Left ventricle myocardium inferior (tissue), 1 donor: ENCODE results near the gene KCND2. TPM values are rescaled to one million over a fixed set of nuclear protein-coding genes. Genes with fewer than 3 reads are reported as not detected.

Experiments
- DNase-seq: peaks from one replicate; pipeline ENCODE4 v3.0.0-alpha.2; 2020
- H3K27ac ChIP-seq: fragments of 200-600 bp; replicated peaks from 2 replicates; pipeline ENCODE4 v1.8.0; 2021
- H3K27me3 ChIP-seq: fragments of 200-600 bp; 2 replicates; pipeline ENCODE4 v1.8.0; 2021; ENCODE audit warnings: low read depth
- H3K36me3 ChIP-seq: fragments of 200-600 bp; 2 replicates; pipeline ENCODE4 v1.8.0; 2021
- H3K4me1 ChIP-seq: fragments of 200-600 bp; 2 replicates; pipeline ENCODE4 v1.8.0; 2021
- H3K4me3 ChIP-seq: fragments of 200-600 bp; 2 replicates; pipeline ENCODE4 v1.8.0; 2021; ENCODE audit warnings: mild to moderate bottlenecking, moderate library complexity
- H3K9me3 ChIP-seq: fragments of 200-600 bp; replicated peaks from 2 replicates; pipeline ENCODE4 v1.8.0; 2021
- CTCF ChIP-seq: fragments of 200-600 bp; IDR thresholded peaks from 2 replicates; pipeline ENCODE4 v1.8.0; 2021; ENCODE audit warnings: antibody characterized with exemption, mild to moderate bottlenecking, borderline replicate concordance
- intact Hi-C: fragments of 100-400 bp; cut with micrococcal nuclease; formaldehyde crosslinking; loops from one replicate; pipeline ENCODE4 v1.11.0; 2022
- total RNA-seq: library from RNA; stranded (reverse); fragmentation: NEBNext Ultra II Directional; extraction: Animal tissue kit (Norgen Biotek cat#: 25700); gene quantifications from one replicate; pipeline ENCODE4 v1.2.1, GENCODE V29; 2021
- donor health status: DM: no; HTN: yes; CAD: no; lungs with severe emphysema.

KCND2 gene
- total RNA-seq, 1 donor from 2014 or later = not detected

GRCh38 chr7:120588862-120589261 lies 315.9 kb downstream of the KCND2 start:
- intact Hi-C loops = no loop called here
- Histone ChIP-seq H3K4me3 (no peak overlapping the region), H3K27me3 (no peaks in the 10 kb centered on the region), H3K4me1 (no peaks in the 10 kb centered on the region), H3K27ac (no peak overlapping the region), H3K36me3 (no peaks in the 10 kb centered on the region), H3K9me3 (no peaks in the 10 kb centered on the region)
- DNase-seq = no peak
- TF ChIP-seq CTCF = no peak

DNA sequence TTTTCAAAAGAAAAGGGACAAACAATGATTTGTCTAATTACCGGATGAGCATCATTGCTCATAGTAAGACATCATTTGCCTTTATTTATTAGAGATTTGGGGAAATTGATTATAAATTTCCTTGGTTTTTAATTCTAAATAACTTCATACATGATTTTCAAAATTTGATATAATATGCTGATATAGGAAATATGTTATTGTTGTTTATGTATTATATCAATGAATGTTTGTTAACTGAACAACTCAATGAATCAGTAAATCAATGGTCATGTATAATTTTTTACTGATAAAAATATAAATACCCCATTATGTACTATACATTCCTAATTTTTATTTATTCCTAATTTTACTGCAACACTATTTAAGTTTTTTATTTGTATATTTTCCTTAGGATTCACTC lies 327.6 kb downstream of the KCND2 start:
- H3K36me3 ChIP-seq = no peaks in the 10 kb centered on the region
- H3K27me3 ChIP-seq = no peaks in the 10 kb centered on the region
- peaks cover 2% of the 10 kb centered on the region for H3K9me3 ChIP-seq
- intact Hi-C loops = no loop called here
- no peak overlapping the region for H3K27ac ChIP-seq
- H3K4me3 ChIP-seq = no peak overlapping the region
- TF ChIP-seq CTCF = no peak
- no peaks in the 10 kb centered on the region for H3K4me1 ChIP-seq
- DNase-seq = no peak

DNA sequence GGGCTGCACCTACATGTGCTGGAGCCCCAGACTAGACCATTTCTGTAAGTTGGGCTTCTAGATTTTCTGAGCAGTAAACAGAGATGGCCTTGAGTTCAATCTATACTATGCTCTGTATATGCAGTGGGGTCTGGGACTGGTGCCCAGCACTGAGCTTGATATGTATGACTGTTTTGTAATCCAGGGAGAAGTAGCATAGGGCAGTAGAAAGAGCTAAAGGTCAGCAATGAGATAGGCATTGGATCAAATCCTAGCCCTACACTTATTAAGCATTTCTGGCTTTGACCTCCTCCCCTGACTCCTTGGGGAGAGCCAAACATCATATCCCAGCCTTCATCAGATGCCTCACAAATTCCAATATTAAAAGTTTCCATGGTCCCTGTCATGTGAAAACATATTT lies 330.4 kb downstream of the KCND2 start:
- Histone ChIP-seq H3K4me3 (no peak overlapping the region), H3K27ac (no peak overlapping the region), H3K4me1 (no peaks in the 10 kb centered on the region), H3K9me3 (peaks cover 5% of the 10 kb centered on the region), H3K27me3 (no peaks in the 10 kb centered on the region), H3K36me3 (no peaks in the 10 kb centered on the region)
- no peak for DNase-seq
- intact Hi-C loops = no loop called here
- TF ChIP-seq CTCF = no peak

- TF ChIP-seq CTCF = no peak
- Histone ChIP-seq H3K27ac (no peak overlapping the region), H3K36me3 (no peaks in the 10 kb centered on the region), H3K9me3 (peaks cover 5% of the 10 kb centered on the region), H3K27me3 (no peaks in the 10 kb centered on the region), H3K4me1 (no peaks in the 10 kb centered on the region), H3K4me3 (no peak overlapping the region)
- no peak for DNase-seq
- intact Hi-C loops = no loop called here
Observed at GRCh38 chr7:120609136-120609753, 336.3 kb downstream of the KCND2 start.

DNA sequence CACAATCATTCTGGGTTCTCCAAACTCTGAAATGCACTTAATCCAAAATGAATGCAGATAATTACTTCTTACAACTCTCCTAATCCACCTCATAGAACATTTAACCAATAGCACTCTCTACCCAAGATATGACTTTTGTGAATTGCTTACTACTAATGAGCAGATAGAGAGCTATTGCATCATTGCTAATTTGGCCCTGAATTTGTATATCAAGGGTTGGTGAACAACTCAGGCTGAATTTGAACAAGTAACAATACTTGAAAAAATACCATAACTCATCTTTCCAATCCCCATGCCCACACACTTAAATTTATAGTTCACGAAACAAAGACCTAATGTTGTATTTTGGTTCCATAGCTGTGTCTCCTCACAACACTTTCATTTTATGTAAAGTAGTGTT lies 339.0 kb downstream of the KCND2 start:
- intact Hi-C loops = no loop called here
- Histone ChIP-seq H3K9me3 (no peaks in the 10 kb centered on the region), H3K27me3 (no peaks in the 10 kb centered on the region), H3K4me3 (no peak overlapping the region), H3K27ac (no peak overlapping the region), H3K4me1 (no peaks in the 10 kb centered on the region), H3K36me3 (no peaks in the 10 kb centered on the region)
- DNase-seq = no peak
- TF ChIP-seq CTCF = no peak
